HG03039 (cell line): ENCODE data around the gene KLHL29.
"Not testable (repeated sequence)": the region's sequence is repeated elsewhere in the genome, so short reads cannot be mapped to it uniquely, and the experiment has no call there.

Source experiments
- ATAC-seq: cut with Tn5 transposase; IDR thresholded peaks from one replicate; pipeline ENCODE4 v1.9.1; 2021; ENCODE audit warnings: mild to moderate bottlenecking, moderate library complexity; ENCODE audit not compliant: unreplicated experiment

Gene KLHL29

GRCh38 chr2:23698721-23699579 lies 314.0 kb downstream of the KLHL29 start:
- no peak for ATAC-seq

- ATAC-seq: no peak
Measured at GRCh38 chr2:23699580-23699925, 314.6 kb downstream of the KLHL29 start.

- no peak for ATAC-seq
Measured at GRCh38 chr2:23700627-23701026, 315.6 kb downstream of the KLHL29 start.

- ATAC-seq: no peak
Measured at GRCh38 chr2:23703037-23703582, 318.1 kb downstream of the KLHL29 start.

GRCh38 chr2:23703583-23704385 lies 318.8 kb downstream of the KLHL29 start:
- ATAC-seq: no peak

GRCh38 chr2:23705771-23706612 lies 321.0 kb downstream of the KLHL29 start:
- ATAC-seq: no peak

- no peak for ATAC-seq
Measured at GRCh38 chr2:23706613-23707078, 321.7 kb downstream of the KLHL29 start.

GRCh38 chr2:23707096-23707495 lies 322.1 kb downstream of the KLHL29 start:
- ATAC-seq: no peak

GRCh38 chr2:23708771-23709170 lies 323.8 kb downstream of the KLHL29 start:
- ATAC-seq: no peak

GRCh38 chr2:23709311-23709710 lies 324.3 kb downstream of the KLHL29 start:
- no peak for ATAC-seq

- no peak for ATAC-seq
Measured at GRCh38 chr2:23711979-23712755, 327.2 kb downstream of the KLHL29 start.

- no peak for ATAC-seq
Measured at GRCh38 chr2:23712756-23713151, 327.8 kb downstream of the KLHL29 start.

GRCh38 chr2:23713351-23713750 lies 328.4 kb downstream of the KLHL29 start:
- ATAC-seq: no peak

- no peak for ATAC-seq
Measured at GRCh38 chr2:23718931-23719700, 334.1 kb downstream of the KLHL29 start.

- ATAC-seq: no peak
Measured at GRCh38 chr2:23719716-23720115, 334.7 kb downstream of the KLHL29 start.

- ATAC-seq: no peak
Measured at GRCh38 chr2:23720705-23721453, 335.9 kb downstream of the KLHL29 start.

- no peak for ATAC-seq
Measured at GRCh38 chr2:23721454-23721826, 336.5 kb downstream of the KLHL29 start.

GRCh38 chr2:23722255-23722654 lies 337.3 kb downstream of the KLHL29 start:
- ATAC-seq: no peak

GRCh38 chr2:23723029-23723428 lies 338.1 kb downstream of the KLHL29 start:
- ATAC-seq: not testable (repeated sequence)
